OCI-LY1 (cell line): Measurements from ENCODE around the gene CAV1.

Experiments
- CTCF ChIP-seq: fragments of 200-600 bp; sonication (generic), shearing (Covaris generic); IDR thresholded peaks from 2 replicates; pipeline ENCODE4 v1.5.1; 2017; ENCODE audit warnings: mild to moderate bottlenecking, antibody characterized with exemption, low read length, moderate library complexity, mixed read lengths
- EZH2 ChIP-seq: fragments of 200-600 bp; sonication (generic), shearing (Covaris generic); IDR thresholded peaks from 2 replicates; pipeline ENCODE4 v1.8.0; 2017; ENCODE audit warnings: borderline replicate concordance, mixed run types, mild to moderate bottlenecking, antibody characterized with exemption, low read length, moderate library complexity, mixed read lengths

DNA sequence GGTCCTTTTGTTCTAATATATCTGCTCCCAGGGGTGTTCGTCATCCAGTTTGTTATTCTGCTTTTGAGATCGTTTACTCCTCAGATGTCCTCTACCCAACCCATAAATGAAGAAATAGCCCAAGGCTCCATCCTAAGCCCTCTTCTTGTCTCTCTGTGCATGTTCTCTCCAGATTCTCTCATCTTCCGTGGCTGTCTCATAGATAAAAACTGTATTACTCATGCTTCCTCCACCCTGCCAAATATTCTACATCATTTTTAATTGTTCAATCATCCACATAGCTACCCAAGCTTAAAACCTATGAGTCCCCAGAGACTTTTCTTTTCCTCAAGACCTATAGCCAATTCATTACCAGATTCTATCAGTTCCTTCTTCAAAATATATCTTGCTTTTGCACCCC, 44.9 kb downstream of the CAV1 start:
- TF ChIP-seq CTCF (no peak), EZH2 (no peak)
